ENCODE measurements around the gene CAMK2D.

CAMK2D gene

DNA sequence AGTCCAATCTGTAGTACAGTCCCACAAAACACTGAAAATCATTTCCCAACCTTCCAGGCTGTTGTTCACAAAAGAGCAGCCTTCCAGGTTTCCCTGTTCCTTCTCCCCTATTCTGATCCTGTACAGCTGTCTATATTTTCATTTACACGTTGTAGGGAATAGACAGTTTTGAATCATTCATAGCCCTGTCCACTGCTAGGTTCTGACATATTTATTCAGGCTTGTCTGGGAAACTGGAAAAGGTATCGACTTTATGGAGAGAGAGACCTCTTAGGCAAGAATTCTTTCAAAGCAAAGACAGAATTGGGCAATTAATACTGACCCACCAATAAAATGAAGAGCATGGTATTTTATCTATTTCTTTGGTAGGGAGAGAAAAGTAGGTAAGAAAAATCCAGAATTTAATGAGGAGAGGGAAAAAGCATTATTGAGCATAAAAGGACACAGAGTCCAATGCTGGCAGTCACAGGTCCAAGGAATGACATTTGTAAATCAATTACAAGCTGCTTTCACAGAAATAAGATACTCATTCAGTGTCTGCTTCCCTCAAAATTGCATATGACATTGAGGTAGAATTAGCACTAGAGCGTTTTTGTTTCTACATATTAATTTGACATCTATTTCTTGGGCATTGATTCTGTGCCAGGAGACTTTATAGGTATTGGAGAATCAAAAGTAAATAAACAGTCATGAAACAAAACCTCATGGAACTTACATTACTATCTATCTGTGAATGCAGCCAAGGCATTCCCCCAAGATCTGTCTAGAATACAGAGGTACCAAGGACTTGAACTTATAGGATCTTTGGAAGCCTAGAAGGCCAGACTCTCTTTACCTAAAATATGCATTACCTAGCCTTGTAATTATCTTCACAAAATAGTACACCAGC lies 127.2 kb downstream of the CAMK2D start:
- intact Hi-C loops (cut with DNase I; ENCODE audit: low total_unique reads): no loop called here
- no peaks in the 10 kb centered on the region for H3K36me3 ChIP-seq
- peaks cover 0 to 65% (median 20%) of the 10 kb centered on the region in 4 donors for H3K4me1 ChIP-seq
- TF ChIP-seq, protein P1, sequence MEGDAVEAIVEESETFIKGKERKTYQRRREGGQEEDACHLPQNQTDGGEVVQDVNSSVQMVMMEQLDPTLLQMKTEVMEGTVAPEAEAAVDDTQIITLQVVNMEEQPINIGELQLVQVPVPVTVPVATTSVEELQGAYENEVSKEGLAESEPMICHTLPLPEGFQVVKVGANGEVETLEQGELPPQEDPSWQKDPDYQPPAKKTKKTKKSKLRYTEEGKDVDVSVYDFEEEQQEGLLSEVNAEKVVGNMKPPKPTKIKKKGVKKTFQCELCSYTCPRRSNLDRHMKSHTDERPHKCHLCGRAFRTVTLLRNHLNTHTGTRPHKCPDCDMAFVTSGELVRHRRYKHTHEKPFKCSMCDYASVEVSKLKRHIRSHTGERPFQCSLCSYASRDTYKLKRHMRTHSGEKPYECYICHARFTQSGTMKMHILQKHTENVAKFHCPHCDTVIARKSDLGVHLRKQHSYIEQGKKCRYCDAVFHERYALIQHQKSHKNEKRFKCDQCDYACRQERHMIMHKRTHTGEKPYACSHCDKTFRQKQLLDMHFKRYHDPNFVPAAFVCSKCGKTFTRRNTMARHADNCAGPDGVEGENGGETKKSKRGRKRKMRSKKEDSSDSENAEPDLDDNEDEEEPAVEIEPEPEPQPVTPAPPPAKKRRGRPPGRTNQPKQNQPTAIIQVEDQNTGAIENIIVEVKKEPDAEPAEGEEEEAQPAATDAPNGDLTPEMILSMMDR (IDR thresholded peaks at IDR 0.05): no peak
- no peaks in the 10 kb centered on the region for H3K27me3 ChIP-seq
- H3K4me3 ChIP-seq: no peak overlapping the region
- no peaks in the 10 kb centered on the region for H3K9me3 ChIP-seq
- no peak for DNase-seq
- H3K27ac ChIP-seq: no peak overlapping the region

DNA sequence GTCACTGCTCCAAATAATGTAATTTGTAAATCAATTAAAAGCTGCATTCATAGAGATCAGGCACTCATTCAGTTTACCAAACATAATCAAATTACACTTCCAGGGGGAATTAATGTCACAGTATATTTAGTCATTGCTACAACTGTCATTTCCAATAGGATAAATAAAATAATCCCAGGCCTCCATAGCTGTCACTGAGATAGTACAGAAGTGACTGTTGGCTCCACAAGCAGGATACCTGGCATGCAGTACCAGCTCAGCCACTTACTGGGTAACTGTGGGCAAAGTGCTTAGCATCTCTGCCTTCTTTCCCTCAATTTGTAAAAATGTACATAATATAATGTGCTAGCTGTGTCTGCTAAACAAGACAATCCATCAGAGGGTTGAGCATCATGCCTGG lies 128.1 kb downstream of the CAMK2D start:
- no peaks in the 10 kb centered on the region for H3K36me3 ChIP-seq
- no peaks in the 10 kb centered on the region for H3K9me3 ChIP-seq
- TF ChIP-seq, protein P1 (IDR thresholded peaks at IDR 0.05): no peak
- intact Hi-C loops (cut with DNase I; ENCODE audit: low total_unique reads): no loop called here
- DNase-seq: no peak
- no peaks in the 10 kb centered on the region for H3K27me3 ChIP-seq
- no peak overlapping the region for H3K27ac ChIP-seq
- no peak overlapping the region for H3K4me3 ChIP-seq
- H3K4me1 ChIP-seq: peaks cover 0 to 62% (median 20%) of the 10 kb centered on the region in 4 donors

GRCh38 chr4:113628711-113629110 lies 132.8 kb downstream of the CAMK2D start:
- TF ChIP-seq, protein P1 (IDR thresholded peaks at IDR 0.05): no peak
- Histone ChIP-seq H3K27ac (no peak overlapping the region), H3K4me1 (peaks cover 0 to 14% (median 0%) of the 10 kb centered on the region in 4 donors), H3K36me3 (no peaks in the 10 kb centered on the region), H3K27me3 (no peaks in the 10 kb centered on the region), H3K9me3 (no peaks in the 10 kb centered on the region), H3K4me3 (no peak overlapping the region)
- DNase-seq: no peak
- intact Hi-C loops (cut with DNase I; ENCODE audit: low total_unique reads): no loop called here

- no peak overlapping the region for H3K27ac ChIP-seq
- intact Hi-C loops (cut with DNase I; ENCODE audit: low total_unique reads): no loop called here
- TF ChIP-seq, protein P1 (IDR thresholded peaks at IDR 0.05): no peak
- peaks cover 0 to 5% (median 0%) of the 10 kb centered on the region in 4 donors for H3K4me1 ChIP-seq
- DNase-seq: no peak
- no peak overlapping the region for H3K4me3 ChIP-seq
- no peaks in the 10 kb centered on the region for H3K9me3 ChIP-seq
- no peaks in the 10 kb centered on the region for H3K27me3 ChIP-seq
- no peaks in the 10 kb centered on the region for H3K36me3 ChIP-seq
Measured at GRCh38 chr4:113627321-113627720, 134.2 kb downstream of the CAMK2D start.

DNA sequence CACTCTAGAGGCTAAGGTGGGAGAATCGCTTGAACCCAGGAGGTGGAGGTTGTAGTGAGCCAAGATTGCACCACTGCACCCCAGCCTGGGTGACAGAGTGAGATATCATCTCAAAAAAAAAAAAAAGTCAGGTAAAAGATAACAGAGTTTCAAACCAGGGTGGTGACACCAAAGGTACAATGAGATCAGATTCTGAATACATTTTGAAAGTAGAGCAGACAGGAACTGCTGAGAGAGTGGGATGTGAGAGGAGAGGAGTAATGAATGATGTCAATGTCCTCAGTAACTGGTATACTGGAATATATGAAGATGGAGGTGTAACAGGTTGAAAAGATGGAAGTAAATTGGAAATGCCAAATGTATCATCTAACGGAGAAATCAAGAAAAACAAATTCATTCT lies 135.6 kb downstream of the CAMK2D start:
- no peaks in the 10 kb centered on the region for H3K27me3 ChIP-seq
- no peak overlapping the region for H3K4me3 ChIP-seq
- H3K27ac ChIP-seq: no peak overlapping the region
- DNase-seq: no peak
- H3K9me3 ChIP-seq: no peaks in the 10 kb centered on the region
- intact Hi-C loops (cut with DNase I; ENCODE audit: low total_unique reads): no loop called here
- TF ChIP-seq, protein P1 (IDR thresholded peaks at IDR 0.05): no peak
- peaks cover 0 to 5% (median 0%) of the 10 kb centered on the region in 4 donors for H3K4me1 ChIP-seq
- no peaks in the 10 kb centered on the region for H3K36me3 ChIP-seq
